Activated CD4-positive, alpha-beta T cell treated with anti-CD3 and anti-CD28 coated beads for 24 hours (primary cell): ENCODE results near the gene C11orf86.

ENCODE experiments used
- DNase-seq, 2 donors: peaks; one replicate each; pipeline ENCODE4 v3.0.0-alpha.2; 2020; ENCODE audit warnings: low read depth in 2 of 2

Gene C11orf86

DNA sequence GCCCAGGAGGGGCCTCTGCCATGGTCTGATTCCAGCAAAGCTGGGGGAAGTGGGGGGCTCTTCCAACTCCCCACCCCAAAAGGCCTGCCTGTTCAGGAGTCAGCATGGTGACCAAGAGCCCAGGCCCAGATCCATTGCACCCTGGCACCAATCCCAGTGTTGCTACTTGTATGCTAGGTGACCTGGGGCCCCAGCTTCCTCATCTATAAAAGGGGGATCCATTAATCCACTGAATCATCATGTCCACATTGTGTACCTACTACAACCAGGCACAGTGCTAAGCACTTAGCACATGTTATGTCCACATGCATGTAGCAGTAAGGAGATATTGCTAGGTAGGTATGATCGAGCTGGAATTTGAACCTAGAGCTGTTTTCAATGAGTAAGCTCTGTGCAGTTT lies 49.9 kb downstream of the C11orf86 start:
- DNase-seq: no peak

DNA sequence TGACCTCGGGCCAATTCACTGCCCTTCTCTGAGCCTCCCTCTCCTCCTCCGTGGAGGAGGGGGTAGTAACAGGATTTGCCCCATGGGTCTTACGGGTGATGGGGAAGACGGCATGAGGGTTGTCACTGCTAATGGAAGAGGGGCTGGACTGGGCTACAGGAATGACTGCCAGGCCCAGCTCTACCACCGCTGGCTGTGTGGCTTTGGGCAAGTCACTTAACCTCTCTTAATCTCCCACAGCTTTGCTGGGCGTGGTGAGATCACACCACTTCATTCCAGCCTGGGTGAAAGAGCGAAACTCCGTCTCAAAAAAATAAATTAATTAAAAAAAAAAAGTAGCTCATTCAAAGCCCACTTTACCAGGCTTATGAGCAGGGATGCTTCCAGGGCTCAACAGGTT lies 50.6 kb downstream of the C11orf86 start:
- no peak for DNase-seq
